Activated CD4-positive, alpha-beta T cell treated with anti-CD3 and anti-CD28 coated beads, Interleukin-2, Interleukin-4, amounts not matched to agents 100 ng/mL and 50 ng/mL, durations not matched to agents 16 hours and 8 hours (primary cell): ENCODE data around the gene CRISPLD2.

Experiments used
- DNase-seq: peaks from one replicate; pipeline ENCODE4 v3.0.0-alpha.2; 2020; ENCODE audit warnings: low spot score

Gene CRISPLD2

GRCh38 chr16:84916178-84916577 lies 96.4 kb downstream of the CRISPLD2 start:
- no peak for DNase-seq

DNA sequence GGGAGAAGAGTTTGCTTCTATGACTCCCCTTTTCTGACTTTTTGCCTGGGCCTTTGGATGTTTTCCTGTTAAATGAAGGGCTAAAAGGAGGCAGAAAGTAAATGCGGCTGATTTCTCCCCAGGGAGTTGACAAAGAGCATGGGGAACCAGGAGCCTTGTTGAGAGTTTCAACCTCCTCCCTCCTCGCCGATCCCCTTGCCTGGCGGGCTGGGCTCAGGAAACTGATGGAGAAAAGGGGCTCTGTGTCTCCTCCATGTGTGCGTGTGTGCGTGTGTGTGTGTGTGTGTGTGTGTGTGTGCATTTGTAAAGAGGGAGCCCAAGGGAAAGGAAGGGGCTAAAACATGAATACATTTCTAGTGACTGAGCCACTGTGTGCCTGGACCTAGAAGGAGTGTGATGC lies 97.1 kb downstream of the CRISPLD2 start:
- no peak for DNase-seq

DNA sequence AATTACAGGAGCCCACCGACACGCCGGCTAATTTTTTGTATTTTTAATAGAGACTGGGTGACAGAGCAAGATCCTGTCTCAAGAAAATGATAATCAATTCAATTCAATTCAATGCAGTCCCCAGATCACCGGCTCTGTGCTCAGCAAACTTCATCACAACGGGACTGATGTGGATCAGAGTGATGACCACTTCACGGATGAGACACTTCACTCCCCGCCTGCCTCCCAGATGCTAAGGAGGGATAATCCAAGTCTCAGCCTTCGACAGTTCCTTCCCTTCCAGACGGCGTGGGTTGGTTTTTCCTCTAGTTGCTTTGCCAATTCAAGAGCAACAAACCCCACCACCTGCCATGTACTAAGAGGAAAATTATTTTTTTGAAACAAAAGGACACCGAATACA lies 97.7 kb downstream of the CRISPLD2 start:
- DNase-seq, result no peak

- DNase-seq, result no peak
These were observed 98.5 kb downstream of the CRISPLD2 start for GRCh38 chr16:84918006-84918909.

DNA sequence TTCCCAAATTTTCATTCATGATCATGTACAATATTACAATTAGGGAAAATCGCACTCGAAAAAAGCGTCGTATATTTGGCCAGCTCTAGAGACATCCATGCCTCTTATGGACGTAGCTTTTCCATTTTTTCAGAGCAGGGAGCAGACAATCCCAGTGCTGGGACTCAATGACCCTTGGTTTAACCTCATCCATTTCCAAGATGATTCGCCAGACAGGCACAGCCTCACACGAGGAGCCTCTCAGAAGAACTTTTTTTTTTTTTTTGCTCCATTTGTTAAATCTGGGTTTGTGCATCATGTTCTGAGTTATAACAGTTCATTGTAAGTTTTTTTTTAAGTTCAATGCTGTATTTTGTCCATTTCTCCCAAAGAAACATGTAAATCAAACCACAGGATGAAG lies 99.5 kb downstream of the CRISPLD2 start:
- DNase-seq, result no peak

GRCh38 chr16:84919708-84920107 lies 99.9 kb downstream of the CRISPLD2 start:
- DNase-seq, result no peak

DNA sequence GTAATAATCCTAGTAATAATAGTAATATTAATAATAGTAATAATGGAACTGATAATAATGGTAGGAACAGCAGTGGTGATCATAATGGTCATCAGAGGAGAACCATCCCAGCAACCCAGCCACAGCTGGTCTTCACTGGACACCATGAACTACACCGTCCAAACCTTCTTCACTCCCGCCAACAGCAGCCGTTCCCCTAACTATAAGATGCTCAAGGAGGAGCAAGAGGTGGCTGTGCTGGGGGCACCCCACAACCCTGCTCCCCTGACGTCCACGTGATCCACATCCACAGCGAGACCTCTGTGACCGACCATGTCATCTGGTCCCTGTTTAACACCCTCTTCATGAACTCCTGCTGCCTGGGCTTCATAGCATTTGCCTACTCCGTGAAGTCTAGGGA lies 100.5 kb downstream of the CRISPLD2 start:
- no peak for DNase-seq

- no peak for DNase-seq
These were observed 102.8 kb downstream of the CRISPLD2 start for GRCh38 chr16:84922351-84923120.

DNA sequence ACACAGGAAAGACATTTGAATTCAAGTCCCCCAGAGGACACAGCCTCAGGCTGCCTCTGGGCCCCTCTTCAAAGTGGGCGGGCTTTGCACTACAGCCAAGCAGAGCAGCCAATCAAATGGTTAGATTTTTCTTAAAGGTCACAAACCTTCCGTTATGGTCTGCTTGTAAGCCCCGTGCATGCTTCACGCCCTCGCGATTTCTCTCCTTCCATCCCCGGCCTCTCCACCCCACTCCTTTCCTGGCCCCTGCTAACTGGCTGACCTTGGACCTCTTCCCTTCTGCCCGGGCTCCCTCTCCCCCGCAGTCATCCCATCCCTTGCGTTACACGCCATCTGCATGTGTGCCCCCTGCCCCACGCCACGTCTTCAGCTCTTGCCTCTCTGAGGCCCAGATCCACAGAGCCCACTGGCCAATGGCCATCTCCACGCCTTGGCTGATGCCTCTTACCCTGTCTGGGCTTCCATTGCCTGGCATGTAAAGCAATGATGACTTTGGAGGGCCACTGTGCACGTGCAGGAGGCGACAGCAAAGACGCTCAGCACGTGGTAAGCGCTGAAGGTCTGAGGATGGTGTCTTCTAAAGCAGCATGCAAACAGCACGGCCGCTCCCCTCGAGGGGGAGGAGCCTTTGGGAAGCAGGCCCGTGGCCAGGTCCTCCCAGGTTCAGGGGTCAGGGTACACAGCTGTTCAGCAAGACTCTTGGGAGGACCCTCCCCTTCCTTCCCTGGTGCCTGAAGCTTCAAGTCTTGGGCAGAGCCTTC lies 104.7 kb downstream of the CRISPLD2 start:
- no peak for DNase-seq

DNA sequence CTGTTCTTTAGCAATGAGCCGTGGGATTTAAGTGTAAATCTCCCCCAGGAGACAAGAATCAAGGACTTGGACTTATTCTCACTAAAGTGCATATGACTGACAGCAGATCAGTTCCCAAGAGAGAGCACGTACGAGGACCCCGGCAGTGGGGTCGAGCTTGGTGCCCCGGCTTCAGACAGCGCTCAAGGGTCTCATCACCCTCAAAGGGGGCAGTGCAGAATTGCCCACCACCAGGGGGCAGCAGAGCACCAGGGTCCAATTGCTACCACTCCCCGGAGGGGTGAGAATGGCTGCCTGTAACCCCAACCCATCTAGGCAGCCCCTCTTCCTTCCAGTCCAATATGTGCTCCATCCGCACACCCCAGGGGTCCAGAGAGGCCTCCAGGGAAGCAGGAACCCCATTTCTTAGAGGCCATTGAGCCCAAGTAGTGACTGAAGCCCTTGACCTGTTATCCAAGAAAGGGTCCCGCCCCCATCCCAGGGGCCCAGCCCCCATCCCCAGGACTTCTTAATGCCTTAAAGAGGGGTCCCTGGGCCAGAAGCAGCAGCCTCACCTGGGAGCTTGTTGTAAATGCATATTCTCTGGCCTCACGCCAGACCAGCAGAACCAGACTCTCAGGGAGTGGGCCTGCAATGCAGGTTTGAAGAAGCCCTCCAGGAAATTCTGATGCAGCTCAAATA lies 105.4 kb downstream of the CRISPLD2 start:
- peak; percentile 69 for DNase-seq

- no peak for DNase-seq
These were observed 106.1 kb downstream of the CRISPLD2 start for GRCh38 chr16:84925773-84926372.

DNA sequence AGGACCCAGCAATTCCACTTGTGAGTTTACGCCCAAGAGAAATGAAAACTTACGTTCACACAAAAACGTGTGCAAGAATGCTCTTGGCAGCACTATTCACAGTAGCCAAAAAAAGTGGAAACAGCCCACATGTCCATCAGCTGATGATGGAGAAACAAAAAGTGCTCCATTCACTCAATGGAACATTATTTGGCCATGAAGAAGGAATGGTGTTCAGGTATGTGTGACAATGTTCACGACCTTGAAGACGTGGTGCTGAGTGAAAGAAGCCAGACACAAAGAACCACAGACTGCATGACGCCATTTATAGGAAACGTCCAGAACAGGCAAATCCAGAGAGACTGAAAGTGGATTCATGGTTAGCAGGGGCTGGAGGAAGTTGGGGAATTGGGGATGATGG lies 106.7 kb downstream of the CRISPLD2 start:
- DNase-seq, result no peak

GRCh38 chr16:84927621-84928591 lies 108.1 kb downstream of the CRISPLD2 start:
- no peak for DNase-seq

DNA sequence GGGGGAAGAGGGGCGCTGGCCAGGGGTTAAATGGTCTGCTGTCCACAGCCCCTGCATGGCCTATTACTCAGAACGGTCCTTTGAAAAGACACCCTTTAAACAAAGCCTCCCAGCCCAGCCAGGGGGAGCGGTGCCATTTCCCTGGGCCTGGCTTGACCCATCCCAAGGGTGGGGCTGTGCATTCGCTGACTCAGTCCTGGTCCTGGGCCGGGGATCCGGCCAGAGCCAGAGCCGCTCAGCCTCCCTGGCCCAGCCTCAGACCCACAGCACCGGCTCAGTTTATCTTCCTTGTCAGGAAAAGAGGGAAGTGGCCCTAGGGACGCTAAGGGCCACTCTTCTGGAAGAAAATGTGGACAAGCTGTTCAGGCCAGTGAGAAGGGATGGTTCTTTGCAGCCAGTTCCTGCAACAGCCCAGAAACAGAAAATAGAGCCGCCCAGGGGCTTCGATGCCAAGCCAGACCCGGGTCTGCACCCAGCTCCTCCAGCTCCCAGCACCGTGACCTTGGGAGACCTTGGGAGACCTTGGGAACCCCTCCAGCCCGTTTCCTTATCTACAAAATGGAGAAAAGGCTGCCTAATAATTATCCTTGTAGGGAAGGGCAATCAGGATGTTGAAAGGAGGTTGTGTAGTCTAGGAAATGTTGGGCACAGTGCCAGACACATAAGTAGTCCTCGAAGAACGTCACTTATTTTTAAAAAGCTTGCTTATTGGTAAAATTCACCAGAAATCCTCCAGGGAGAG lies 109.1 kb downstream of the CRISPLD2 start:
- no peak for DNase-seq

DNA sequence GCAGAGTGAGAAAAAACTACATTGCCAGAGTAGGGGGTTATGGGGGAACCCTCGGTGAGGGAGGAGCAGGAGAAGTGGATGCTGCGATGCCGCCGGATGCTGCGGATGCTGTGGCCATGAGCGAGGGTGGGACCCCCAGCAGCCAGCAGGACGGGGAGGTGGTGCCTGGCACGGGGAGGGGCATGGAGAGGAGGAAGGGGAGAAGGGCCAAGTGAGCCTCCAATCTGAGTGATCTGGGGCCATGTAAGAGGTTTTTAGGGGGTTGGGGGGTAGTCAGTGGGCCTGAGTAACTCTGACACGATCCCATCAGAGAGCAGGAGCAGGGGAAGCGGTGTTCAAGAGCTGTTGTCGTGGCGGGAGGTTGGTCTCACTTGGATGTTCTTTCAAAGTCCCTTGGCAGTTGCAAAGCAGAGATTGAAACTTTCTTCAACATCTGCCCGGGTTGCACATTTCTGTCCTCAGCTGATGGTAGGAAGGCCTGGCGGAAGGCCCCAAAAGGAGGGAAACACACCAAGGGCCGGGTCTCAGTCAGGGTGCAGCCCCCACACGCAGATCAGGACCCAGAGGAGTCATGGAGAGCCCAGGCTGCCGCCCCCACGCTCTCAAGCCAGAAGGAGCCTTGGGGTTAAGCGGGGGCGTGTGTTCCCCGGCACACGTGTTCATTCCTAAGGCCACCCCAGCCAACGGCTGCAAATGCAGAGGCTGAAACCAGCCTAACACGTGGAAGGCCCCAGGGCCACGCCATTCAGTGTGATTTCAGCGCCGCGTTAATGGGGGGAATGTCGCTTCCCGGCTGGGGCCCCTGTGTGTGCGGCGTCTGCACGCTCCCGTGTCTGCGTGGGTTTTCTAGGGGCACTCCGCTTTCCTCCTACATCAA lies 109.9 kb downstream of the CRISPLD2 start:
- DNase-seq, result no peak

GRCh38 chr16:84930298-84931106 lies 110.7 kb downstream of the CRISPLD2 start:
- DNase-seq, result no peak

DNA sequence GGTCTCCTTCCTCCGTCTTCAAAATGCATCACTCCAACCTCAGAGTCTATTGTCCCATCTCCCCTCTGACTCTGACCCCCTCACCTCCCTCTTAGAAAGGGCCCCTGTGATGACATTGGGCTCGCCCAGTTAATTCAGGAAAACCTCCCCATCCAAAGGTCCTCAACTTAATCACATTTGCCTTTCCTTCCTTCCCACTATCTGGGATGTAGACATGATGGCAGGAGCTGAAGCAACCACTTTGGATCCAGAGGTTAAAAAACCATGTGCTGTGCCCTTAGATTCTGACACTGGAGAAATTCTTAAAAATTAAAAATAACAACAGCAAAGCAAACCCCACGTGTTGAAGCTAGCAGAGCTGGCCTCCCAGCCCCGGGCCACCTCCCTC lies 111.3 kb downstream of the CRISPLD2 start:
- no peak for DNase-seq

- DNase-seq, result no peak
These were observed 111.7 kb downstream of the CRISPLD2 start for GRCh38 chr16:84931506-84931905.
